AG09309 (cell line): ENCODE data around the gene UBE2H.
"Not testable (repeated sequence)": the region's sequence is repeated elsewhere in the genome, so short reads cannot be mapped to it uniquely, and the experiment has no call there.

Experiments used
- DNase-seq: peaks from one replicate; pipeline ENCODE4 v3.0.0-alpha.2; 2010; ENCODE audit warnings: low read depth
- H3K4me3 ChIP-seq: 2 replicates; pipeline ENCODE4 v1.5.1; 2011; ENCODE audit warnings: mild to moderate bottlenecking, low read depth, low read length, moderate library complexity; ENCODE audit not compliant: control insufficient read depth
- CTCF ChIP-seq: IDR thresholded peaks from 2 replicates; pipeline ENCODE4 v1.5.1; 2011; ENCODE audit warnings: mild to moderate bottlenecking, low read depth, low read length, inconsistent platforms; ENCODE audit not compliant: insufficient read depth, control insufficient read depth; ENCODE audit errors: missing control alignments

Gene UBE2H

GRCh38 chr7:129840757-129841156, 112.0 kb downstream of the UBE2H start:
- TF ChIP-seq CTCF = no peak
- H3K4me3 ChIP-seq = no peak overlapping the region
- no peak for DNase-seq

GRCh38 chr7:129836983-129837382, 115.8 kb downstream of the UBE2H start:
- H3K4me3 ChIP-seq = no peak overlapping the region
- no peak for TF ChIP-seq CTCF
- DNase-seq = no peak

GRCh38 chr7:129835569-129835968, 117.2 kb downstream of the UBE2H start:
- no peak overlapping the region for H3K4me3 ChIP-seq
- TF ChIP-seq CTCF = no peak
- no peak for DNase-seq

GRCh38 chr7:129833353-129833752, 119.4 kb downstream of the UBE2H start:
- not testable (repeated sequence) for H3K4me3 ChIP-seq

GRCh38 chr7:129832701-129833227, 120.0 kb downstream of the UBE2H start:
- no peak for TF ChIP-seq CTCF
- no peak for DNase-seq
- H3K4me3 ChIP-seq = no peak overlapping the region

More at GRCh38 chr7:129833353-129833752, 119.4 kb downstream of the UBE2H start:
- not testable (repeated sequence) for DNase-seq

GRCh38 chr7:129832282-129832681, 120.5 kb downstream of the UBE2H start:
- no peak for TF ChIP-seq CTCF
- no peak for DNase-seq
- no peak overlapping the region for H3K4me3 ChIP-seq

- DNase-seq = peak; percentile 67
- no peak overlapping the region for H3K4me3 ChIP-seq
- TF ChIP-seq CTCF = no peak
These were observed 121.2 kb downstream of the UBE2H start for GRCh38 chr7:129831424-129832058.
